NCI-H1694 (cell line): Measurements from ENCODE around the gene XXYLT1.

Source experiments
- DNase-seq: peaks from one replicate; lab custom pipeline; 2025; lab: John Stamatoyannopoulos, UW

The XXYLT1 gene

GRCh38 chr3:195025884-195026200, 245.1 kb downstream of the XXYLT1 start:
- no peak for DNase-seq

- DNase-seq: no peak
These were observed 245.7 kb downstream of the XXYLT1 start for GRCh38 chr3:195025056-195025883.

GRCh38 chr3:195023989-195024388, 247.0 kb downstream of the XXYLT1 start:
- no peak for DNase-seq

GRCh38 chr3:195023576-195023975, 247.4 kb downstream of the XXYLT1 start:
- no peak for DNase-seq

GRCh38 chr3:195021692-195022091, 249.3 kb downstream of the XXYLT1 start:
- no peak for DNase-seq

GRCh38 chr3:195020921-195021320, 250.0 kb downstream of the XXYLT1 start:
- no peak for DNase-seq

GRCh38 chr3:195020185-195020584, 250.8 kb downstream of the XXYLT1 start:
- DNase-seq: no peak

GRCh38 chr3:195019335-195019734, 251.6 kb downstream of the XXYLT1 start:
- DNase-seq: no peak
